22Rv1 (cell line): ENCODE data around the gene CLCN2.

ENCODE experiments used
- ZFX ChIP-seq: fragments of 450-650 bp; IDR thresholded peaks from 2 replicates; pipeline ENCODE4 v1.6.1; 2017; ENCODE audit warnings: antibody characterized with exemption, borderline replicate concordance
- TF ChIP-seq, protein P1 (sequence below): fragments of 450-650 bp; IDR thresholded peaks from 2 replicates; pipeline ENCODE4 v1.5.1; 2017; ENCODE audit warnings: mild to moderate bottlenecking

DNA sequence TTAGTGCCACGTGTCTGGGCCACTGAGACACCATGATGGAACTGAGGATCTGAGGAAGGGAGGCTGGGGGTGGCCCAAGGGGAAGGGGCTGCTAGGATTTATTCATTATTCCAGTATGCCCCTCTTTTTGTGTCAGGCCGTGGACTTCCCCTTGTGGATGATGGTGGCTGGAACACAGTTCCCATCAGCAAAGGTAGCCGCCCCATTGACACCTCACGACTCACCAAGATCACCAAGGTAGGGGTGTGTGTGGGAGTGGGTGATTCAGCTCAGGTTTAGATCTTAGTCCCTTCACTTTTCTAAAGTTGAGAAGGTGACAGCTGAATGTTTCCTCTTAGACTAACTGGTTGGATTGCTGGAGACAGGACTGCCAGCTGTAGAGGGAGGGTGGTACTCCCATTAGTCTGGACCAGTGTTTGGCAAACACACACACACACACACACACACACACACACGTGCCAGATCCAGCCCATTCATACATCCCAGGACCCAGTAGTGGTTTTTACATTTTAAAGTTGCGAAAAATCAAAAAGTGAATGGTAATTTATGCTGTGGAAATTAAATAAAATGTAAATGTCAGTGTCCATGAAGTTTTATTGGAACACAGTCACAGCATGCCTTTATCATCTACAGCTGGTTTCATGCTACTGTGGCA, 35.6 kb downstream of the CLCN2 start:
- TF ChIP-seq, protein P1, sequence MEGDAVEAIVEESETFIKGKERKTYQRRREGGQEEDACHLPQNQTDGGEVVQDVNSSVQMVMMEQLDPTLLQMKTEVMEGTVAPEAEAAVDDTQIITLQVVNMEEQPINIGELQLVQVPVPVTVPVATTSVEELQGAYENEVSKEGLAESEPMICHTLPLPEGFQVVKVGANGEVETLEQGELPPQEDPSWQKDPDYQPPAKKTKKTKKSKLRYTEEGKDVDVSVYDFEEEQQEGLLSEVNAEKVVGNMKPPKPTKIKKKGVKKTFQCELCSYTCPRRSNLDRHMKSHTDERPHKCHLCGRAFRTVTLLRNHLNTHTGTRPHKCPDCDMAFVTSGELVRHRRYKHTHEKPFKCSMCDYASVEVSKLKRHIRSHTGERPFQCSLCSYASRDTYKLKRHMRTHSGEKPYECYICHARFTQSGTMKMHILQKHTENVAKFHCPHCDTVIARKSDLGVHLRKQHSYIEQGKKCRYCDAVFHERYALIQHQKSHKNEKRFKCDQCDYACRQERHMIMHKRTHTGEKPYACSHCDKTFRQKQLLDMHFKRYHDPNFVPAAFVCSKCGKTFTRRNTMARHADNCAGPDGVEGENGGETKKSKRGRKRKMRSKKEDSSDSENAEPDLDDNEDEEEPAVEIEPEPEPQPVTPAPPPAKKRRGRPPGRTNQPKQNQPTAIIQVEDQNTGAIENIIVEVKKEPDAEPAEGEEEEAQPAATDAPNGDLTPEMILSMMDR: no peak
- no peak for TF ChIP-seq ZFX
